K562 (cell line): ENCODE results near the gene ATF5. TPM values are rescaled to one million over a fixed set of nuclear protein-coding genes. Genes with fewer than 3 reads are reported as not detected.

ENCODE experiments used
- ATF1 ChIP-seq, 2 experiments: fragments of 450-650 bp in 1 of 2; IDR thresholded peaks; 2 replicates each; pipeline ENCODE4 v1.6.1; 2016; ENCODE audit warnings: missing compliant biosample characterization in 1 of 2, missing genetic modification characterization in 1 of 2
- ATF3 ChIP-seq, 2 experiments: fragments of 450-650 bp in 1 of 2; sonication (generic) in 1 of 2; formaldehyde crosslinking in 1 of 2; IDR thresholded peaks in 1 of 2; conservative IDR thresholded peaks in 1 of 2; 2 replicates each; pipeline versions ENCODE4 v1.6.1 to v1.8.1; 2016 to 2023; ENCODE audit warnings: mild to moderate bottlenecking in 2 of 2, moderate library complexity in 2 of 2, inconsistent platforms in 1 of 2, missing genetic modification reagents in 1 of 2
- BCOR ChIP-seq: fragments of 450-650 bp; IDR thresholded peaks from 2 replicates; pipeline ENCODE4 v1.6.1; 2016
- BHLHE40 ChIP-seq: IDR thresholded peaks from 2 replicates; pipeline ENCODE4 v1.6.1; 2011; ENCODE audit warnings: low read length, improper control_type of control experiment
- CAMTA2 ChIP-seq: fragments of 250-450 bp; sonication (Bioruptor Pico); conservative IDR thresholded peaks from 2 replicates; pipeline ENCODE4 v1.5.1; 2022
- CTBP1 ChIP-seq: fragments of 450-650 bp; IDR thresholded peaks from 2 replicates; pipeline ENCODE4 v1.6.1; 2016; ENCODE audit warnings: borderline replicate concordance
- KDM2B ChIP-seq: fragments of 250-450 bp; sonication (Bioruptor Pico); IDR thresholded peaks from 2 replicates; pipeline ENCODE4 v1.8.0; 2021; ENCODE audit warnings: mild to moderate bottlenecking, moderate library complexity
- MCM5 ChIP-seq: fragments of 450-650 bp; IDR thresholded peaks from 2 replicates; pipeline ENCODE4 v1.6.1; 2016; ENCODE audit warnings: low read depth
- NCOA2 ChIP-seq, 2 experiments: fragments of 450-650 bp; IDR thresholded peaks; 2 replicates each; pipeline ENCODE4 v1.6.1; 2018; ENCODE audit warnings: mild to moderate bottlenecking in 2 of 2, moderate library complexity in 1 of 2; ENCODE audit not compliant: partially characterized antibody in 2 of 2
- PML ChIP-seq: IDR thresholded peaks from 2 replicates; pipeline ENCODE4 v1.6.1; 2012; ENCODE audit warnings: low read length, inconsistent platforms
- SFPQ ChIP-seq: fragments of 200-400 bp; formaldehyde crosslinking; IDR thresholded peaks from 2 replicates; pipeline ENCODE4 v1.6.1; 2017; ENCODE audit warnings: mild to moderate bottlenecking, low read depth, low read length, moderate library complexity
- SNIP1 ChIP-seq: fragments of 450-650 bp; IDR thresholded peaks from 2 replicates; pipeline ENCODE4 v1.7.1; 2017; ENCODE audit warnings: low read depth, mild to moderate bottlenecking
- SP1 ChIP-seq: sonication (generic); formaldehyde crosslinking; IDR thresholded peaks from 2 replicates; pipeline ENCODE4 v1.8.1; 2022; ENCODE audit warnings: mild to moderate bottlenecking, missing genetic modification reagents
- SRSF7 ChIP-seq: fragments of 200-400 bp; formaldehyde crosslinking; optimal IDR thresholded peaks from 2 replicates; pipeline ENCODE3; 2017; ENCODE audit warnings: mild to moderate bottlenecking, low read depth, low read length
- ZNF212 ChIP-seq: fragments of 450-650 bp; formaldehyde crosslinking; IDR thresholded peaks from 2 replicates; pipeline ENCODE4 v1.4.0; 2020; ENCODE audit warnings: mild to moderate bottlenecking
- ZNF232 ChIP-seq: sonication (generic); formaldehyde crosslinking; IDR thresholded peaks from 2 replicates; pipeline ENCODE4 v1.8.0; 2022; ENCODE audit warnings: mild to moderate bottlenecking, missing genetic modification reagents
- ZNF282 ChIP-seq: sonication (generic); formaldehyde crosslinking; IDR thresholded peaks from 2 replicates; pipeline ENCODE4 v1.8.1; 2023; ENCODE audit warnings: missing genetic modification reagents
- ZNF695 ChIP-seq: fragments of 450-650 bp; formaldehyde crosslinking; IDR thresholded peaks from 2 replicates; pipeline ENCODE4 v1.4.0; 2020; ENCODE audit warnings: mild to moderate bottlenecking, moderate library complexity
- polyA plus RNA-seq, 8 experiments: library from polyadenylated mRNA; depleted of rRNA in 4 of 8; stranded (reverse) in 5 of 8; unstranded in 3 of 8; fragments of >200 nt; fragmentation: Nextera tagmentation in 2 of 8; fragmentation: Illumina TruSeq in 1 of 8; extraction: Ambion mirVana in 2 of 8; extraction: Trizol in 1 of 8; gene quantifications; 2 replicates each; pipeline versions ENCODE4 v1.2.1 to v1.2.3, GENCODE V29; 2011 to 2014; ENCODE audit warnings: inconsistent platforms in 1 of 8, missing spikeins in 1 of 8
- total RNA-seq, 7 experiments: library from RNA; depleted of rRNA in 6 of 7; stranded (reverse); fragments of >200 nt in 6 of 7; fragmentation: Illumina TruSeq in 2 of 7; extraction: Trizol in 2 of 7; gene quantifications; 2 replicates each; pipeline versions ENCODE4 v1.2.1 to v1.2.3, GENCODE V29; 2011 to 2021; ENCODE audit warnings: low replicate concordance in 1 of 7
- TF ChIP-seq, protein P1 (sequence below): sonication (generic); formaldehyde crosslinking; IDR thresholded peaks from 2 replicates; pipeline ENCODE4 v1.8.1; 2023; ENCODE audit warnings: mild to moderate bottlenecking, missing genetic modification reagents
- TF ChIP-seq, protein P2 (sequence below): sonication (generic); formaldehyde crosslinking; IDR thresholded peaks from 2 replicates; pipeline ENCODE4 v1.8.0; 2022; ENCODE audit warnings: missing genetic modification reagents, mild to moderate bottlenecking, moderate library complexity, borderline replicate concordance
- TF ChIP-seq, protein P3 (sequence below): IDR thresholded peaks from 2 replicates; pipeline ENCODE4 v1.6.1; 2016; ENCODE audit warnings: missing genetic modification characterization, missing compliant biosample characterization

ATF5 gene
- total and polyA plus RNA-seq, 9 of the 15 experiments (the other 6 are each of a cell fraction or from before 2014, with no cell fraction given): 3.0 to 57.6 (median 11.1) TPM

- TF ChIP-seq SFPQ (no peak), ATF1 (CRISPR knock-in tag; IDR thresholded peaks at IDR 0.05) (no peak), ATF1 (tag; IDR thresholded peaks at IDR 0.05) (peak; percentile 83), SRSF7 (no peak), ZNF212 (no peak), ZNF695 (CRISPR knock-in tag) (no peak), KDM2B (no peak), BCOR (no peak), NCOA2 (IDR thresholded peaks at IDR 0.05; ENCODE audit: partially characterized antibody in 2 of 2) (no peak), ATF3 (IDR thresholded peaks at IDR 0.05) (no peak), ATF3 (CRISPR knock-in tag; conservative IDR thresholded peaks at IDR 0.05) (peak; percentile 12; the same call in 1 of the 2 replicates), CAMTA2 (CRISPR knock-in tag) (no peak), ZNF232 (CRISPR knock-in tag) (no peak), SP1 (peak; percentile 14), SNIP1 (no peak), MCM5 (no peak), PML (no peak; the same call in 1 of the 2 replicates), BHLHE40 (peak; percentile 81), CTBP1 (no peak), ZNF282 (CRISPR knock-in tag) (no peak)
- TF ChIP-seq, protein P1, sequence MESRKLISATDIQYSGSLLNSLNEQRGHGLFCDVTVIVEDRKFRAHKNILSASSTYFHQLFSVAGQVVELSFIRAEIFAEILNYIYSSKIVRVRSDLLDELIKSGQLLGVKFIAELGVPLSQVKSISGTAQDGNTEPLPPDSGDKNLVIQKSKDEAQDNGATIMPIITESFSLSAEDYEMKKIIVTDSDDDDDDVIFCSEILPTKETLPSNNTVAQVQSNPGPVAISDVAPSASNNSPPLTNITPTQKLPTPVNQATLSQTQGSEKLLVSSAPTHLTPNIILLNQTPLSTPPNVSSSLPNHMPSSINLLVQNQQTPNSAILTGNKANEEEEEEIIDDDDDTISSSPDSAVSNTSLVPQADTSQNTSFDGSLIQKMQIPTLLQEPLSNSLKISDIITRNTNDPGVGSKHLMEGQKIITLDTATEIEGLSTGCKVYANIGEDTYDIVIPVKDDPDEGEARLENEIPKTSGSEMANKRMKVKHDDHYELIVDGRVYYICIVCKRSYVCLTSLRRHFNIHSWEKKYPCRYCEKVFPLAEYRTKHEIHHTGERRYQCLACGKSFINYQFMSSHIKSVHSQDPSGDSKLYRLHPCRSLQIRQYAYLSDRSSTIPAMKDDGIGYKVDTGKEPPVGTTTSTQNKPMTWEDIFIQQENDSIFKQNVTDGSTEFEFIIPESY (CRISPR knock-in tag): no peak
- TF ChIP-seq, protein P2, sequence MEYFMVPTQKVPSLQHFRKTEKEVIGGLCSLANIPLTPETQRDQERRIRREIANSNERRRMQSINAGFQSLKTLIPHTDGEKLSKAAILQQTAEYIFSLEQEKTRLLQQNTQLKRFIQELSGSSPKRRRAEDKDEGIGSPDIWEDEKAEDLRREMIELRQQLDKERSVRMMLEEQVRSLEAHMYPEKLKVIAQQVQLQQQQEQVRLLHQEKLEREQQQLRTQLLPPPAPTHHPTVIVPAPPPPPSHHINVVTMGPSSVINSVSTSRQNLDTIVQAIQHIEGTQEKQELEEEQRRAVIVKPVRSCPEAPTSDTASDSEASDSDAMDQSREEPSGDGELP (CRISPR knock-in tag): peak; percentile 62
- TF ChIP-seq, protein P3, sequence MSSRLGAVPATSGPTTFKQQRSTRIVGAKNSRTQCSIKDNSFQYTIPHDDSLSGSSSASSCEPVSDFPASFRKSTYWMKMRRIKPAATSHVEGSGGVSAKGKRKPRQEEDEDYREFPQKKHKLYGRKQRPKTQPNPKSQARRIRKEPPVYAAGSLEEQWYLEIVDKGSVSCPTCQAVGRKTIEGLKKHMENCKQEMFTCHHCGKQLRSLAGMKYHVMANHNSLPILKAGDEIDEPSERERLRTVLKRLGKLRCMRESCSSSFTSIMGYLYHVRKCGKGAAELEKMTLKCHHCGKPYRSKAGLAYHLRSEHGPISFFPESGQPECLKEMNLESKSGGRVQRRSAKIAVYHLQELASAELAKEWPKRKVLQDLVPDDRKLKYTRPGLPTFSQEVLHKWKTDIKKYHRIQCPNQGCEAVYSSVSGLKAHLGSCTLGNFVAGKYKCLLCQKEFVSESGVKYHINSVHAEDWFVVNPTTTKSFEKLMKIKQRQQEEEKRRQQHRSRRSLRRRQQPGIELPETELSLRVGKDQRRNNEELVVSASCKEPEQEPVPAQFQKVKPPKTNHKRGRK (tag): no peak
These were observed 842 bp downstream of the ATF5 start (continued) for GRCh38 chr19:49929611-49930482.
